Glomerular endothelial cell (primary cell): ENCODE results near the gene ARHGAP25. TPM values are rescaled to one million over a fixed set of nuclear protein-coding genes. Genes with fewer than 3 reads are reported as not detected.

Experiments
- DNase-seq: peaks from one replicate; pipeline ENCODE4 v3.0.0-alpha.2; 2011; ENCODE audit warnings: low read depth, low spot score; ENCODE audit errors: extremely low read depth
- total RNA-seq: library from RNA; depleted of rRNA; stranded (reverse); fragments of >200 nt; gene quantifications from 2 replicates; pipeline ENCODE4 v1.2.3, GENCODE V29; 2015

The ARHGAP25 gene
- total RNA-seq, 1 donor from 2014 or later, result 24.9 TPM

DNA sequence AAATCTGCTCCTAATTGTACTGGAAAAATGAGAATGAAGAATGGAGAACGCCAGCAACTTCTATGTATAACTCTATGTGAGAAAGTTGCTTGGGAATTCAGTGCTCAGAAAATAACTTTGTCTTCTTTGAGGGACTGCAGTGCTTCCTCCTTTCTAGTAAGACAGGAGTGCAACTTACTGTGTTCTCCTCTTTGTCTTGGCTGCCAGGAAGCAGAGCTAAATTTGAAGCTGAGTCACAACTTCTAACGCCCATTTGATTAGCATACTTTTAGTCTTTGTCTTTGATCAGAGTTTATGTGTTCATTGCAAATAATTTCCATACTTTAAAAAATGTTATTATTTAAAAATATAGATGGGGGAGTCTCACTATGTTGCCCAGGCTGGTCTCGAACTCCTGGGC, 6.6 kb downstream of the ARHGAP25 start:
- no peak for DNase-seq

DNA sequence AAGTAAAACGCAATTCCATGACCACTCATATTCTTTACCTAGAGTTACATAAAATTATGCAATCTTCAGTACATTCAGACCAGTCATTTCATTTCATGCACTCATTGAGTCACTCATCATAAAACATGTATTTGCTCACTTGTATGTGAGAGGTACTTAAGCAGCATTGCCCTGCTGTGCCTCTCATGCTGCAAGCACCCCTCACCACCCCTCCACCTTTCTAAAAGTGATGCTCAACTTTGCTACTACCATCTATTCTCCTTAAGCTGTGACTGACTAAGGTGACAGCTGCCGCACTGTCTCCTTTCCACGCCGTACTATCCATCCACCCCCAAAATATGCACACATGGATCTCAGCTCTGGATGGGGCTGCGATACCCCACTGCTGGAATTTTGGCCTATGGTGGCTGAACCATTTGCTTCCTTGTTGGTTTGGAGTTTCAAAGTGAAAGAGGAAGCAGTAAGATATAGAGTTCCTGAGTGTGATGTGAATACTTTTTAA, 7.2 kb downstream of the ARHGAP25 start:
- no peak for DNase-seq

DNA sequence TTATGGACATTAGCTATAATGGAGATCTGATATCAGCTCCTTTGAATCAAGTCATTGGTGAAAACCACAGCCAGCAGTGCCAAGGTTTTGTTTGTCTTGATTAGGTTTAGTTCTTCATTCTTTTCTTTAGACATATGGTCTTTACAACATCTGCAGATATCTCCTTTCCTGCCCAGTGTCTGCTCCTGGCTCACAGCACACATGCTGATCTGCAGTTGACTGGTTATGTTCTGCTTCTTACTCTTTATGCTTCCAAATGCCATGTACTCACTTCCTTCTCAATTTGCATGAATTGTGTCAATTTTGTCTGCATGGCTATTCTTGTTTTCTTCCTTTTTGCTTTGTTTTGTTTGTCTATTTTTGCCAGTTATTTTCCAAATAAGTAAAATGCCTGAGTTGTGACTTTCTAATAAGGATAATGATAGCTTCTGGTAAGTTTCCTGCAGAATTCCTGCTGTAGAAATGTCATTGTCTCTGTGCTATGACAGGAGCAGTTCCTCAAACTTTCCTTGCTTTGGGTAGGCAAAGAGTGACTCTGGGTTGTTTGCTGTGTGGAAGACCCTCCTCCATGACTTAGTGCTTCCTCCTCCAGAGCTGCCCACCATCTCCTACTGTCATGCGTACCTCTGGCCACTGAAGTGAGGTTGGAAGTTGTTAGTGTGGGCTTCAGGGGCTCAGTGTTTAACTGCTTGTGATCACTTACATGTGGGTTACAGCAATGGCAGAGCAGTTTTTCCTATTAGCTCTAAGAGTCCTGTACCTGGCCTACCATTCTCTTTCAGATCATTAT, 8.2 kb downstream of the ARHGAP25 start:
- DNase-seq, result no peak

DNA sequence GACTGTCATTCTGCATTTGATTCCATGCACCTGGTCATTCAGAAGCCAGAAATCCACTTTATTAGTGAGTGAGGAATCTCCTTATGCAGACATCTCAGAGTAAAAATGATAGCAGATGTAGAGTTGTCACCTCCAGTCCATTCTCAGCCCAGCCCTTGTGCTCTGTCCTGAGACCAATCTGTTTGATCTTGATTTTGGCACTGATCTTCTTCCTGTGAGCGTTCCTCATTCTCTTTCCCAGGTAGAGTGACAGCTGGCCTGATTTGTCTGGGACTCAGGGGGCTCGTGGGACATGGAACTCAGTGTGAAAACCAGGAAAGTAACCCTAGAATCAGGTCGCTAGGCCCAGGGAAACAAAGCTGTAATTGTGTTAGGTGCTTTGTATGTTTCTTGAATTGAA, 8.9 kb downstream of the ARHGAP25 start:
- no peak for DNase-seq

DNA sequence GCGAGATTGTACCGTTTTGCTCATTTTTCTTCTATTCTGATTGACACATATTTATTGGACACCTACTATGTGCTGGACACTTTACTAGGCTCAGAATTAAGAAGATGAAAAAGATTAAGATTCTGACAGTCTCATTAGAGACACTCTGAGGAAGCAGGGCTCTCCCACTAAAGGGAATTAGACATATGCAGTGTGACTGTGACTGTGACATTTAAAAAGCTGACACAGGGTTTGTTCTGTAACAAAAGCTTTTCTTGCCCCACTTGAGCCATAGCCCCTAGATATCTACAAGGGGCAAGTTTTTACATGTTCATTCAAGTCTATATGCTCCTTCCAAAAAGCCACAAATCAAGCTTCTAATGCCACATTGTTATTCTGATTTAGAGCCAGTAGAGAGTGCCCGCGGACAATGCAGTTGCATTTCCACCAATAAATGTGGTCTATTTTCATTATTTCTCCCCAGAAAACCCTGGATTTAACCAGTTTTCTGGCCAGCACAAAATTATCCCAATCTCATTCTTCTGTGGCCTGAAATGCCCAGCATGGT, 9.8 kb downstream of the ARHGAP25 start:
- no peak for DNase-seq

DNA sequence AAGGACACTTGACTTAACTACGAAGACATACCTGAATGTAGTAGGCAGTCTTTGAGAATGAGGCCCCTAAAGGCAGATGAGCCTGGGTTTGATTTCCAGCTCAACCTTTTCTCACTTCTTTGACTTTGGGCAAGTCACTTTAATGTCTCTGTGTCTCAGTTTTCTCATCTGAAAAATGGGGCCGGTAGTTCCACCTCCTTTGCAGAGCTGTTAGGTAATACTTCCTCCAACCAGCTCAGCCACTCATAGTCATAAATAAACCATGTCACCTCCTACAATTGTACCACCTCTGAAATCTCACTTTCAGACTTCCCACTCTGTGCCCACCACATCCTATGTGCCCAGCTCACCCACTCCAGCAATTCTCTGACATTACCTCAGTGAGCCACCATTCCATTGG, 10.4 kb downstream of the ARHGAP25 start:
- DNase-seq, result no peak

DNA sequence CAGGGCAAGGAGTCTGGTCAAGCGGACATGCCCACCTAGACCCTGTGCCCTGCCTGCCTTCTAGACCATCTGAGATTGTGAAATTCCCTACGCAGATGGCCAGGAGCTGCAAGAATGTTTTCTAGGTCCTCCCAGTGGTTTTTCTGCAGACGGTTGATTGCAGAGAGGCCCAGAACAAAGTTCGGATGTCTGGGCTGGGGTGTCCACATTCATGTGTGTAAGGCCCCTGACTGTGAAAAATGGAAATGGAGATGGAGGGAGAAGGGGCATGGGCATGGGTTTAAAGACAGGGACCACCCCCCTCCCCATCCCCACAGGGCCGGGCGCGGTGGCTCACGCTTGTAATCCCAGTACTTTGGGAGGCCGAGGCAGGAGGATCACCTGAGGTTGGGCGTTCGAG, 11.8 kb downstream of the ARHGAP25 start:
- no peak for DNase-seq

DNA sequence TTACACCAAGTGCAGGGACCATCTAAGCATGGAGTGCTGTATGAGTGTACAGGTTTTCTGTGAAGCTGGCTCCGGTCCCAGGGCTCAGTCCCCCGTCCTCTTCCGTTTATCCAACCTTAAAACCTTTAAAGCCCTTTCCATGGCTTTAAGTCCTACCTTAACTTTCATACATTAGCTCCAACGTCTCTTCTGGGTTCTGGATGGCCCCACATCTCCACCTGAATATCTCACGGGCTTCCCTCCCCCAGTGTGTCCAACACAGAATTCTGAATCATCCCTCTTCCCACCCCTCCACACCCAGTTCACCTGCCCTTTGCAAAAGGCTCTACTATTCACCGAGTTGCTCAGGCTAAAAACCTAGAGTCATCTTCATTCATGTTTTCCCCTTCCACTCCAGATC, 12.8 kb downstream of the ARHGAP25 start:
- DNase-seq, result no peak

DNA sequence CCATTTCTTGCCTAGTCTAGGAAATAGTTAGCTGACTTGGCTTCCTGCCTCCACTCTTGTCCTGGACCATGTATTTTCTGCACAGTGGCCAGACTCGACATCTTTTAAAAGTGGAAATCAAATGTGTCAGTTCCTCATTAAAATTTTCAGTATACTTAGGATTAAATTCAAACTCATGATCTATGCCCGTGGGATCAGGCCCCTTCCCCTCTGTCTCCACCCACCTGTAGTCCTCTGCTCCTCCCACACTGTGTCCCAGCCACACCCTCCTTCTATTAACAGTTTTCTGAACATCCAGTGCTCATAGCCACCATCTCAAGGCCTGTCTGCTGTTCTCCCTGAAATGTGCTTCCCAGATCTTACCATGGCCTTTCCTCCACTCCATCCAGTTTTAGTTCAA, 13.3 kb downstream of the ARHGAP25 start:
- no peak for DNase-seq

DNA sequence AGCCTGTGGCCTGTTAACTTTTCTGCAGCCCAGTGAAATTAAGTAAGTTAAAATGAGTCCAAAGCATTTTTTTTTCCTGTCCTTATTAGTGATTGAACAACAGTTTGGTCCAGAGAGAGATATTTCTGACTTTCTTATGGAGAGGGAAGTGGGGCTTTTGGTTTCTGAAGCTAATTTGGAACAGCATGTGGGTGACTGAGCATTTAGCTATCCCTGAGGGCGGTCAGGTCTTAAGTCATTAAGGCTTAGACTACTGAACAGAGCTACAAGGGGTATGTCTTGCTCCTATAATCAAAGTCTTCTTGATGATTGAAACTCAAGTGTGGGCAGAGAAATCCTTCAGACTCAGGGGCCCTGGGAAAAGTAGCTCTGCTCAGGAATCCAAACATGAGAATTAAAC, 14.0 kb downstream of the ARHGAP25 start:
- no peak for DNase-seq

DNA sequence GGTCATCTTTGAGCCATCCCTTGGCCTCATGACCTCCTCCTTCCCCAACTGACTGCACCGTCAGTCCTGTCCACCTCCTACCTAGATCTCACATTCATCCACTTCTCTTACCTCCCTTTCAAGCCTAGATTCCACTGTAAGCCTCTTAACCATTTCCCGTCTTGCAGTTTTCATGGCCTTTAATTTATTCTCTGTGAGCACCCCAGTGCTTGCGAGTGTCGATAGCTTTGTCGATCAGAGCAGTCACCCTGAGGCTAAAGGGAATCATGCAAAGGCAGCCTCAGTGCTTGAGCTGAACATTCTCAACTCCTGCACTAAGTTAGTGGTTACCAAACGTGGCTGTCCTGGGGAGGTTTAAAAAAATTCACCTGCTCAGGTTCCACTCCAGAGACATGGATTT, 14.7 kb downstream of the ARHGAP25 start:
- no peak for DNase-seq

DNA sequence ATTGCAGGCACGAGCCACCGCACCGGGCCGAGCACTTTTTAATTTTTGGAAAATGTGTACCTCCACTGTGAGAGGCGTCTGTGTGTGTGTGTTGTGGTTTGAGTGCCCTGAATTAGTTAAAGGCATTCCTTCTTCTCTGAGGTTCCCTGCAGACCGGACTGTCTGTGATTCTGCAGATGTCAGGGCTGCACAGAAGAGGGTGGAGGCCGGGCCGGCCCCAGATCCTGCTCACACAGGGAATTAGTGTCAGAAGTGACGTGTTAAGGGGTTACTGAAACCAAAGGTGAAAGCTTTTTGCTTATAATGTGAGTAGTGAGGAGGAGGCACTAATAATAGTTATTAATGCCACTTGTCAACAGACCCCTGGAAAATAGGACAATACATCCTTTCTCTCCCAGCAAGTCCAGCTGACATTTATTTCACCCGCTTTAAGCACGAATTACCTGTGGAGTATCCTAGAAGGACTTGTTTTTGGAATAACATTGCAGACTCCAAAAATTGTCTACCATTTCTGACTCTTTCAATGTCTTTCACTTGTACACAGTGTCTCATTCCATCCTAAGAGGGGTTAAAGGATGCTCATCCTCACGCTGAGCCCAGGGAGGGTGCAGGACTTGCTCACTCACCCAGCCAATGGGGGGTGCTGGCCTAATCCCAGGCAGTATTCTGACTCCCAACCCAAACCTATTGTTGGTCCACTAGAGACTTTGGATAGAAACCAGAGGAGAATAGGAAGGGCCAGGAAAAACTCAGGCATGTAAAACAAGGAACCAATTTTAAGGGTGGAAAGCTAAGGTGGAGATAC, 16.2 kb downstream of the ARHGAP25 start:
- no peak for DNase-seq

DNA sequence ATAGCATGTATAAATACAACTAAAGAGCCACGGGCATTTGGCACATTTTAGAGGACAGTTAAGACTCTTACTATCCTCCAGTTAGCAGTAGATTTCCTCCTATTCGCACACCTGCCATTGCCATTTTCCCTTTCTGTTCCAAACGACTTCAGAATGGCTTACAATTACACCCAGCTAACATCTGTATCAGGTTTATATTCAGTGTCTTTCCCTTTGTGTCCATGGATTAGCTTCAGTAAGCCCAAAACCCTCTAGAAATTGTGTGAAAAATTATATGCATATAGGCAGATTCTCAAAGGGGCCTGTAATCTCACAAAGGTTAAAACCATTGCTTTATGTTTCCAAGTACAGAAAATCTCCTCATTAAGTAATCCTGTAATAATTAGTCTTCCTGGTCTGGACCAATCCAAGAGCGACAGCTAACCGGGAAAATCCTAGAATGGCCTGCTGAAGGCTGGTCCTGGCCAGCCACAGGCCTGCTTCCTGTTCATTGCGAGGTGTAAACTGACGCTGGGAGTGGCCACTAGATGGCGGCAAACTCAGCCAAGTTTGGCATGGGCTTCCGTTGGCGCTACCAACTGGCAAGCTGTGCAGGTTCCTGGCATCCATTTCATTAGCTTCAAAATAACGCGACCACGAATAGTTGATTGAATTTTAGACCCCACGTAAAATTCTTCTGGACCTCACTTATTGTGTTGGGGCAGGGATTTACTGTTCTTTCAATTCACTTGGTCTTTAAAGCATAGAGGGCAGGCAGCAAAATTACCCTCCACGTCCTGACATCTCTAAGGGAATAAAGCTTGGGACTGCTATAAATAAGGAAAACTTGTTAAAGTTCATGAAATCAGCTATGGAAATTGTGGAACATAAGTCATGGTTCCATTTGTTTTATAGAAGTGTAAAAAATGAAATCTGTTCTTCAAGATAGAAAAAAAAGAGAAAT, 17.1 kb downstream of the ARHGAP25 start:
- DNase-seq, result peak; percentile 79

DNA sequence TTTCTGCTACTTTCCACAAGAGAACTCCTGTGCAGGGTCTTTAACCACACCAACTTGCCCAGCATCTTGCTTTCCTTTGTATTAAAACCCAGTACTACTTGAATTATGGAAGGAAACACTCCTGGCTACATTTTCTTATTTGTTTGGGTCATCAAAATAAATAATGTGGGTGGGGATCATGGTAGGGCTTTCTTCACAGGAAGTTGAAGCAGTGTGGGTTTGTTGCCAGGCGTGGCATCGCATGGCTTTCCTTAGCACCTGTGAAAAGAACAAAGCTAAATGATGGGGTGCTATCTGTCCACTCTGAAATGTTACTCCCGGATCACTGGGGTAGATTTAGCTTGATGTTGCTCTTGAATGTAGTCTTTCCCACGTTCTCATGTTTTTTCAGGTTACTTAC, 18.7 kb downstream of the ARHGAP25 start:
- no peak for DNase-seq

DNA sequence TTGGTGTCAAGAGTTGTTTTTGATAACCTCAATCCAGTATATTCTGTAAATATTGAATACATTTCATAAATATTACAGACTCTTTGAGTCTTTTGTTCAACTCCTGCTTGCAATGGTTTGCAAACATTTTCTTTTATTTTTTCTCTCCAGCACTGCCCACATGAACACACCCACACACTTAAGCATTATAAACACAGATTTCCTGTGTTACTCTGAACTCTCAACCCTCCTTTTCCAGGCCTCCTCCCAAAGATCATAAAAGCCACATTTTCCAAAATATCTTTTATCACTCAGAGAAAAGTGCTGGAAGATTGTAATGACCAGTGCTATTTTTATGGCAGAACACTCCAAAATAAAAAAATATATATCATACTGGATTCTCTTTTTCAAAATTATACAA, 20.5 kb downstream of the ARHGAP25 start:
- no peak for DNase-seq

DNA sequence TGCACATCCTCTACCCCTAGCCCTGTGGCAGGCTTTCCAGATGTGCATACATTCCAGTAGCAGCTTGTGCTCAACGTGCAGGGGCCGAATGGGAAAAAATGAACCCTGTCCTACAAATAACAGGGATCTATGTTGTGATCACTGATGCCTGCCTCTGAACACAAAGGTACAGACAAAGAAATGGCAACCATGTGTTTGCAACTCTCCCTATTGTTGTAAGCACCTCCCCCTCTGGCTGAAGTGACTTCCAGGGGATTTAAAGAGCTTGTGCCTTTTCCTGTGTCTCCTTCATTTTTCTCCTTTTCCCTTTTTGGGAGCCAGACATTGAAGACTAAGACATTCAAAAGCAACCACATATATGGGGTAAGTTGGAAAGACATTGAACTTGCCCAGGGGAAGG, 21.6 kb downstream of the ARHGAP25 start:
- no peak for DNase-seq

DNA sequence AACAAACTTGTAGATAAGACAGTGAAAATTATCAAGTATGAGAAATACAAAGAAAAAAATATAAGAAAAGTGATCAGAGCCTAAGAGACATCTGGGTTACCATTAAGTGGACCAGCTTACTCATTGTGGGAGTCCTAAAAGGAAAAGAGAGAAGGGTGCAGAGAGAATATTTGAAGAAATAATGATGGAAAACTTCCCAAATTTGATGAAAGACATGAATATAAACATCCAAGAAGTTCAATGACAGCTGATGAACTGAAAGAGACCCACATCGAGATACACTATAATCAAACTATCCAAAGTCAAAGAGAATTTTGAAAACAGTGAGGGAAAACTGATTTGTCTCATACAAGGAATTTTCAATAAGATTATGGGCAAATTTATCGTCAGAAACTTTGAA, 22.5 kb downstream of the ARHGAP25 start:
- no peak for DNase-seq

DNA sequence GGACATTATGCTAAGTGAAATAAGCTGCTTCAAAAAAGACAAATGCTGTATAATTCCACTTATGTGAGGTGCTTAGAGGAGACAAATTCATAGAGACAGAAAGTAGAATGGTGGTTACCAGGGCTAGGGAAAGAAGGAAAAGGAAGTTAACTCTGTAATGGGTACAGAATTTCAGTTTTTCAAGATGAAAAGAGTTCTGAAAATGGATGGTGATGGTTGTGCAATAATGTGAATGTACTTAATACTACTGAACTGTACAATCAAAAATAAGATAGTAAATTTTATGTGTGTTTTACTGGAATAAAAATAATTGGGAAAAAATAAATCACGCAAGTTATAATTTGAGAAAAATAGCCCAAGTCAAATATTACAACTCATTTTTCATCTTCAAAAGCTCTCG, 27.5 kb downstream of the ARHGAP25 start:
- DNase-seq, result no peak

DNA sequence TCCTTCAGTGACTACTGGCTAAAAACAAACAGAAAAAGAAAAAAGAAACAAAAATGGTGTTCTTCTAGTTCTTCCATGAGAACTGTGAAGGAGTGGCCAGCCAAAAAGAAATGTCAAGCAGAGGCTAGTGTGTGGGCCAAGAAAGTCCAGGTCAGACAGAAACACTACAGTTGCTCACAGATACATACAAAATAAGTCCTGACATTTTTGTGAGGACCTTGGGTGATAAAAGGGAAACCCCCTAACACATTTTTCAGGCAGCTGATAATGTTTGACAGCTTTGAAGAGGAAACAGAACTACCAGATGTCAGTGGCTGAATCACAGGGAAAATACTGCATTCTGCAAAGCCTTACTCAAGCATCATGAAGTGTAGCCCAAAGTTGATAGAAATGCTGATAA, 28.1 kb downstream of the ARHGAP25 start:
- DNase-seq, result no peak

DNA sequence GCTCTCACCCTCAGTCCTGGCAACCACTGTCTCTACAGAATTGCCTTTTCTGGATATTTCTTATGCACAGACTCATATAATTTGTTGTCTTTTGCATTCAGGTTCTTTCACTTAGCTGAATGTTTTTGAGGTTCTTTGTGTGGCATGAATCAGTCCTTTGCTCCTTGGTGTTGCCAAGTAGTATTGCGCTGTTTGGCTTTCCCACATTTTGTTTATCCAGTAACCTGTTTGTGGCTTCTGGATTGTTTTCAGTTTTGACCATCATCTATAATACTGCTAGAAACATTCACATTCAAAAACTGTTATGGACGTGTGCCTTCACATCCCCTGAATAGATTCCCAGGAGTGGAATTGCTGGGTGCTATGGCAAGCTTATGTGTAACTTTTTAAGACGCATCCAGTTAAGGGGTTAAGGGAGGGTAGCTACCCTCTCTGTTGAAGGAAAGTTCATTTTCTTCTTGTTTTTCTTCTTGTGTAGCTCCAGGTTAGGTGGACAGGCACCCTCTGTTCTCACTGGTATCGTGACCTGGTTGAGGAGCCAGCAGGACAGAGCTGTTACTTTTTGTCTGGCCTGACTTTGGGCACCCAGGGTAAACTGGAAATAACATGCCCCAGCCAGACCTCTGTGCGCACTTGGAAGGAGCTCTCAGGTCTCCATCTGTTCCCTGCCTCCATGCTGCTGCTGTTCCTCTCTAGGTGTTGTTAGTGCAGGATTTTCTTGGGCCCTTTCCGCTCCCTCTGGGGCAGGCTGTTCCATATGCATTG, 29.6 kb downstream of the ARHGAP25 start:
- DNase-seq, result no peak
